ENCODE data around the gene C9orf152.

Gene C9orf152

GRCh38 chr9:110188991-110189390 is 19.0 kb downstream of the C9orf152 start:
- in situ Hi-C loops (cut with HindIII; ENCODE audit: low pct_ligation_motif_present, low sequenced_read_pairs): no loop called here
- no peak overlapping the region for H3K4me3 ChIP-seq (ENCODE audit: low read depth, low read length)
- no peaks in the 10 kb centered on the region for H3K36me3 ChIP-seq (replicated peaks)
- H3K27ac ChIP-seq: no peak overlapping the region
- DNase-seq: no peak
- TF ChIP-seq CTCF (IDR thresholded peaks at IDR 0.05; ENCODE audit: low read depth, low read length, missing control alignments): no peak
- H3K27me3 ChIP-seq (replicated peaks): no peaks in the 10 kb centered on the region

- in situ Hi-C loops (cut with HindIII; ENCODE audit: low pct_ligation_motif_present, low sequenced_read_pairs): no loop called here
- H3K27ac ChIP-seq: no peak overlapping the region
- TF ChIP-seq CTCF (IDR thresholded peaks at IDR 0.05; ENCODE audit: low read depth, low read length, missing control alignments): no peak
- no peaks in the 10 kb centered on the region for H3K27me3 ChIP-seq (replicated peaks)
- H3K36me3 ChIP-seq (replicated peaks): no peaks in the 10 kb centered on the region
- H3K4me3 ChIP-seq (ENCODE audit: low read depth, low read length): no peak overlapping the region
- no peak for DNase-seq
Observed at GRCh38 chr9:110188101-110188500, 19.9 kb downstream of the C9orf152 start.

DNA sequence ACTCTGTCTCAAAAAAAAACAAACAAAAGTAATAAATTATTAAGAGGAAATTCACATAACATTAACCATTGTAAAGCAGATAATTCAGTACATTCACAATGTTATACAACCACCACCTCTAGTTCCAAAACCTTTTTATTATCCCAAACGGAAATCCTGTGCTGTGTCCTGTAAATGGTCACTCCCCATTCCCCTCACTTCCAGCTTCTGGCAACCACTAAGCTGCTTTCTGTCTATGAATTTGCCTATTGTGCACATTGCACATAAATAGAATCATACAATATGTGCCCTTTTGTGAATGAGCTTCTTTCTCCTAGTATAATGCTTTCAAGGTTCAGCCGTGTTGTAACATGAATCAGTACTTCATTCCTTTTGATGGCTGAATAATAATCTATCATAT is 20.8 kb downstream of the C9orf152 start:
- Histone ChIP-seq H3K36me3 (replicated peaks) (no peaks in the 10 kb centered on the region), H3K27me3 (replicated peaks) (no peaks in the 10 kb centered on the region), H3K4me3 (ENCODE audit: low read depth, low read length) (no peak overlapping the region), H3K27ac (no peak overlapping the region)
- DNase-seq: no peak
- no peak for TF ChIP-seq CTCF (IDR thresholded peaks at IDR 0.05; ENCODE audit: low read depth, low read length, missing control alignments)
- in situ Hi-C loops (cut with HindIII; ENCODE audit: low pct_ligation_motif_present, low sequenced_read_pairs): no loop called here

GRCh38 chr9:110186254-110186653 is 21.7 kb downstream of the C9orf152 start:
- TF ChIP-seq CTCF (IDR thresholded peaks at IDR 0.05; ENCODE audit: low read depth, low read length, missing control alignments): no peak
- Histone ChIP-seq H3K36me3 (replicated peaks) (no peaks in the 10 kb centered on the region), H3K4me3 (ENCODE audit: low read depth, low read length) (no peak overlapping the region), H3K27ac (no peak overlapping the region), H3K27me3 (replicated peaks) (no peaks in the 10 kb centered on the region)
- DNase-seq: no peak
- in situ Hi-C loops (cut with HindIII; ENCODE audit: low pct_ligation_motif_present, low sequenced_read_pairs): no loop called here

DNA sequence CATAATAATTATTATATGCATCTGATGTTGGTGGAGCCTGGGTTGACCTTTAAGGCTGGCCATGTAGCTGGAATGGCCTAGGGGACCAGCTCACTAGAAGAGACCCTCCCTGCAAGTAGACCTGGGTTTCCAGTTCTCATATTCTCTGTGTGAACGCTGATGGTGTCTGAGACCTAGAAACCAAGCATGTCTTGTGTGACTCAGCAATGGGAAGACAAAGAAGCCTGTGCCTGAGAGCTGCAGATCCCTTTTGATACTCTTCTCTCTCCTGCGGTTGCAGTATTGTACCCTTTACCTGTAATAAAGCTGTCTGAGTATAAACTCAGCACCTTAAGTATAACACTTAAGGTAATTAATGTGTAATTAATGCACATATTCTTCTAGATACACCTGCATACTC is 22.2 kb downstream of the C9orf152 start:
- DNase-seq: no peak
- in situ Hi-C loops (cut with HindIII; ENCODE audit: low pct_ligation_motif_present, low sequenced_read_pairs): no loop called here
- Histone ChIP-seq H3K27me3 (replicated peaks) (no peaks in the 10 kb centered on the region), H3K4me3 (ENCODE audit: low read depth, low read length) (no peak overlapping the region), H3K36me3 (replicated peaks) (no peaks in the 10 kb centered on the region), H3K27ac (no peak overlapping the region)
- no peak for TF ChIP-seq CTCF (IDR thresholded peaks at IDR 0.05; ENCODE audit: low read depth, low read length, missing control alignments)
